GM18519 (cell line): ENCODE data around the gene PDE4B.
"Not testable (repeated sequence)": the region's sequence is repeated elsewhere in the genome, so short reads cannot be mapped to it uniquely, and the experiment has no call there.

Experiments
- ATAC-seq: cut with Tn5 transposase; IDR thresholded peaks from one replicate; pipeline ENCODE4 v1.9.1; 2021; ENCODE audit warnings: mild to moderate bottlenecking, moderate library complexity; ENCODE audit not compliant: unreplicated experiment, low FRiP score

The PDE4B gene

DNA sequence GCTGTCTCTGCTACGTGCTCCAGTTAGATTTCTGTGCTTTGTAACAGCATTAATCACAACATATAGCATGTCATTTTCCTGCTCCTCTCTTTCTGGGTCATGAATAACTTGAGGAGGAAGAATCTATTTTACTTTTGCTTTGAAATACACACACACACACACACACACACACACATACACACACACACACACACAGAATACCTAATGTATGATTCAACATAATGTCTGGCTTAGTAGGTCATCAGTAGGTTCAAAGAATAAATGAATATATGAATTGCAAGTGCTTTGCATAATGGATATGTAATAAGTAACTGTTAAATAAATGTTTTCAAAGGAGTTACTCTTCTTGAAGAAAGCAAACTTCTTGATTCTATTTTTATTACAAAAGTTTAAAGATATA, 249.0 kb downstream of the PDE4B start:
- no peak for ATAC-seq

DNA sequence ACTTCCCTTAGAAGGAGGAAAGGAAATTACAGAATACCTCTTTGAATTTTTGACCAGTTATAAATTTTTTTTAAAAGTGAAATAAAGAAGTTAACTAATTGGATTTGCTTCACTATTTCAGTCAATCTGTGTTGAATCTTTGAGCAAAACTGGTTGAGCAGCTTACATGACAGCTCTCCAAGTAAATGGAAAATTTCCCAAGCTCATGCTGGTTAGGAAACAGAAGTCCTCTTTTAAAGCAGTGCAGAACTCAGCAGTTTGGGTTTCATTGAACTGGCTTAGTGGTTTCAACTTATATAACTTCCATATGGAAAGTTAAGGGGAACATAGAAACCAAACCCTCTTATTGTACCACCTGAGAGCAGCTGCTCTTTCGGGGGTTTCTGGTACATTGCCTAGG, 250.5 kb downstream of the PDE4B start:
- ATAC-seq, result no peak

DNA sequence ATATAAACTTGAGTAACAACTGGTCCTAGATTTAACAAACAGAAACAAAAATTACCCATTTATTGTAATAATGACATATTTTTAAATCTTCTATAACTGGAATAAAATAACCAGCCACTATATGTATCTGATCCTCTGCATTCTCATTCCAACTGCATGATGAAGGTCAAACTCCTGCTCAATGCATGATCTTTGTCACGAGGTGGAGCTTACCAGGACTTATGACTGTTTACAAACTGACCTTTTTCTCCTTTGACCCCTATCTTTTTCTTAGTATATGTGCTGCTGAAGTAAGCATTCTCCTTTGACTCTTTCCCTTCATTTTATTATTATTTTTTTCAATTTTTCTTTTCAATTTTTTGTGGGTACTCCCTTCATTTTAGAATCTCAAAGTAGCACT, 252.2 kb downstream of the PDE4B start:
- no peak for ATAC-seq

DNA sequence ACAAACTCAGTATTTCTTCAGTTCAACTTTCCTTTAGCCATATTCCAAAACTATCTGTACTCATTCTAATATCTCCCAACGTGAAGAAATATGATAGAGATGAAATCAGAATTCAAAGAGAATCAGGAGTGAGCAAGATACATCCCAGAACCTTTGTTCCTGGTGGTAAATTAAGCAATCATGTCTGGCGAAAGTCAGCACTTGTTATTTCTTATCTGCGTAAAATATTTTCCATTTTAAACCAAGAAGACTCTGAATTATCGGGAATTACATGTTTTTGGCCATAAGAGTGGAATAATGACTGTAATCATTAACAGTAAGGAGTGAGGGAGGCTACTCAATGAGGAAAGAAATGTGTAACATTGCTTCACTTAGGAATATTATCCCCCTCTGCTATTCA, 253.7 kb downstream of the PDE4B start:
- ATAC-seq, result no peak

DNA sequence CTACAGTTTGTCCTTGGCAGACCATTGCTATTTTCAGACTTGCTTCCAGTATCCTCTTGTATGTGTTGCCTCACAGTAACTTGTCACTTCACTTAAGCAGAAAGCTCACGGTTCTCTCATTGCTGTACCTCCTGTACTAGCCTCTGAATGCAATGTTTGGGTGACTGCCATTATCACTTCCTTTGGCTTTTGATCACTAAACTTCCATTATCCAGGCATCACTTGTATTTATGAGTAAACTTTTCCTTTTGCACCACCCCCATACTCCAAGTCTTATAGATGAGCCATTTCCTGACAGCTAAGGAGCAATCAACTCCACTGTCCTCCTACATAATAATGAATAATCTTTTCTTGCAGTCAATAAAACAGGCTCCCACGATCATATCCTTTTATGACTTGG, 255.3 kb downstream of the PDE4B start:
- no peak for ATAC-seq

DNA sequence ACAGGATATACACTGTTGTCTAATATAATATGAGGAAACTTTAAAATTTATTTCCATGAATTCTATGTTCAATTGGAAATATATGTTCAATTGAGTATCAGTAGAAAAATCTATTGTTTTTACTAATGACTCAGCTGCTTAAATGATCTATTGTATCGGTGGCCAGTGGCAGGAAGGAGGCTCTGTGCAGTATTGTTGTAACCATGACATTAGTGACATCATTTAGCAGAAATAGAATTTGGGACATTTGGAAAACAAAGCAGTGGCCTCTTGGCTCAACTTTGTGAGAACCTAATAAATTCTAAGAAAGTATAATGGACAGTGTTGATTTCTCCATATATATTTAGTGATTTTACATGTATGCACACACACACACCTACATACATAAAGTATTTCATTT, 257.4 kb downstream of the PDE4B start:
- no peak for ATAC-seq

DNA sequence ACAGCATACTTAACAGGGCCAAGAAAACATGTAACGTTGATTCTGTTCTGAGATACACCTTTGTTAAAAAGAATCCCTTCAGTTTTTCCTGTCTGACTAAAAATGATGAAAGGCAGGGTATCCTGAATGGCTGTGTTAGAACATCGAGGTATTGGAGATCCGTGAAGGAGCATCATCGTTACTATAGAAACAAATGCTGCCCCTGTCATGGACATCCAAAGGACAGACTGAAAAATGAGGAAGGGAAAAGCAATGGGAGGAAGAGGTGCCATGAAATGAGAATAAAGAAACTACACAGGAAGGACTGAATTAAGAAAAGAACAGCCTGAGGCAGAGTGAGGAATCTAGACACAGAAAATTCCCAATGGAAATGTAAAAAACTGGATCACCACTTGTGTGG, 257.9 kb downstream of the PDE4B start:
- no peak for ATAC-seq

DNA sequence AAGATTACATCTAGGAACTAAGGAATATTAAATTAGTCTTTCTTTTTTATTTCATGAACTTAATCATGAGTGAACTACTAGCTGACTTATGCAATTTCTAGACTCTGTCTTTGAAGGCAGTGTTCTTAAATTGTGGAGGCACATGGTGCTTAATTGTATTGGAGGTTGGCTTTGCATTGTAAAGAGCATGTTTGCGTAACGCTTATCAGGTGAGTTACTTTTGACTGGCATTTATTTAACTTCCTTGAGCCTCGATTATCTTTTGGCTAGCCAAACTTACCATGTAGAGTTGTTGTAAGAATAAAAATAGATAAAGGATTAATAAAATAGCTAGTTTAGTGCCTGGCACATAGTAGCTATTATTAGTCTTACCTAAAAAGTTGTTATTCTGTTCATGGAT, 262.4 kb downstream of the PDE4B start:
- no peak for ATAC-seq

DNA sequence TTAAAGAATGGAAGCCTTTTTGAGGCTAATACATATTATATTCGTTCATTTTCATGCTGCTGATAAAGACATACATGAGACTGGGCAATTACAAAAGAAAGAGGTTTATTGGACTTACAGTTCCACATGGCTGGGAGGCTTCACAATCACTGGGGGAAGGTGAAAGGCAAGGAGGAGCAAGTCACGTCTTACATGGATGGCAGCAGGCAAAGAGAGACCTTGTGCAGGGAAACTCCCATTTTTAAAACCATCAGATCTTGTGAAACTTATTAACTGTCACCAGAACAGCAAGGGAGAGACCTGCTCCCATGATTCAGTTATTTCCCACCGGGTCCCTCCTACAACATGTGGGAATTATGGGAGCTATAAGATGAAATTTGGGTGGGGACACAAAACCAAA, 264.8 kb downstream of the PDE4B start:
- ATAC-seq, result not testable (repeated sequence)

DNA sequence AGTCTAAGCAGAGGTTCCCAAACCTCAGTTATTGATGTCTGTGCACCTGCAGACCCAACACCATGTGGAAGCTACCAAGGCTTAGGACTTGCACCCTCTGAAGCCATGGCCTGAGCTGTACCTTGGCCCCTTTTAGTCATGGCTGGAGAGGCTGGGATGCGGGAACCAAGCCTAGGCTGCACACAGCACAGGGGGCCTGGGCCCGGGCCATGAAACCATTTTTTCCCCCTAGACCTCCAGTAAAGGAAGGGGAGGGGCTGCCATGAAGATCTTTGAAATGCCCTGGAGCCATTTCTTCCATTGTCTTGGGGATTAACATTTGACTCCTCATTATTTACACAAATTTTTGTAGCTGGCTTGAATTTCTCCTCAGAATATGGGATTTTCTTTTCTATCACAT, 265.9 kb downstream of the PDE4B start:
- no peak for ATAC-seq

DNA sequence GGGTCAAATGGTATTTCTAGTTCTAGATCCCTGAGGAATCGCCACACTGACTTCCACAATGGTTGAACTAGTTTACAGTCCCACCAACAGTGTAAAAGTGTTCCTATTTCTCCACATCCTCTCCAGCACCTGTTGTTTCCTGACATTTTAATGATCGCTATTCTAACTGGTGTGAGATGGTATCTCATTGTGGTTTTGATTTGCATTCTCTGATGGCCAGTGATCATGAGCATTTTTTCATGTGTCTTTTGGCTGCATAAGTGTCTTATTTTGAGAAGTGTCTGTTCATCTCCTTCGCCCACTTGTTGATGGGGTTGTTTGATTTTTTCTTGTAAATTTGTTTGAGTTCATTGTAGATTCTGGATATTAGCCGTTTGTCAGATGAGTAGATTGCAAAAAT, 274.5 kb downstream of the PDE4B start:
- ATAC-seq, result not testable (repeated sequence)

DNA sequence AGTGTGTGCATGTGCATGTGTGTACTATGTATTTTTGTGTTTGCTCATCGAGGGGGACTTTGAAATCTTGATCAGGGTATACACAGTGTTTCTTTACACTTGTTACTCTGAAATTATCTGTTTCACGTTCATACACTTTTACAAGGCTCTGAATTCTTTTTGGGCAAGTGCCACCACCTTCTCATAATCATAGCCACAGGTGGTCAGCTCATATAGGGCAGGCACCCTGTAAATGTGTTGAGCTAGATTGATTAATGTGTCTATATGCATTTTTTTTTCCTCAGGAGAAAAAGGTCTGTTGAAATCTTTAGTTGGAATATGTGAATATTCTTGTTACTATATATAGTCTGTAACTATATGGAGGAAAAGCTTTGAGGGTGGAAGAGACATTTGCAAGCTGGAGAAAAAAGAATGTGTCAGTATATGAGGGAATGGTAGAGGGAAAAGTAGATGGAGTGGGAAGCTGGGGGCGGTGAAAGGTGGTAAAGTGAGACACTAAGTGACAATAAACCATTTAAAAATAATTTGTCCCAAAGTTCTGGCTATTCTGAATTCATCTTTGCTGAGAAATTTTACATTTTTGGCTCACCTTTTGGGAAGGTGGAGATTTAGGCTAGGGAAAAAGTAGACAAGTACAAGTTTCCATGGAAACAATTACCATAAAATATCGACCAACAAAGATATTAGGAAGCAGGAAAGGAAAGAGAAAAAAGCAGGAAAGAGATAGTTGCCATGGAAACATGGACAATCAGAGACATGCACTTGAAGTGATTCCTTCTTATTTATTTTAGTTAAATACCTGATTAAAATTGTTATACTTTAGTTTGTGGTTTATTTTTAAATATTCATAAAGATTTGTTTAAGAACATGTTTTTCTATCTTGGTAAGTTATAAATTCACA, 277.5 kb downstream of the PDE4B start:
- no peak for ATAC-seq

DNA sequence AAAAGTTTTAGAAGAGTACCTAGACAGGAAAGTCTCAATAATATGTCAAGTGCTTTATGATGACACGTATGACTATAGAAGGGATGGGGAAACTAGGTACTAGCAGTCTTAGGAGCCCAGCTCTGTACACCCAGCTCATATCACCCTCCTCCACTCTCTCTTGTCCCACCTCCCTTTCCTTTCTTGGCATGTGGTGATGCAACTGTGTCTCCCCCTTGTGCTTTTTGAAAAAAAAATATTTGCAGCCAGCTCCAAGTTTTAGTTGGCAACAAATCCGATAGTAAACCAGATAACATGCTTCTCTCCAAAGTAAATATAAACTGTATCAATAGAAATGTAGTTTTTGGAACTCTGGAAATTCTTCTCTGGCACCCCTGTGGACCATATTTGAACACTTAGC, 280.7 kb downstream of the PDE4B start:
- ATAC-seq, result no peak

DNA sequence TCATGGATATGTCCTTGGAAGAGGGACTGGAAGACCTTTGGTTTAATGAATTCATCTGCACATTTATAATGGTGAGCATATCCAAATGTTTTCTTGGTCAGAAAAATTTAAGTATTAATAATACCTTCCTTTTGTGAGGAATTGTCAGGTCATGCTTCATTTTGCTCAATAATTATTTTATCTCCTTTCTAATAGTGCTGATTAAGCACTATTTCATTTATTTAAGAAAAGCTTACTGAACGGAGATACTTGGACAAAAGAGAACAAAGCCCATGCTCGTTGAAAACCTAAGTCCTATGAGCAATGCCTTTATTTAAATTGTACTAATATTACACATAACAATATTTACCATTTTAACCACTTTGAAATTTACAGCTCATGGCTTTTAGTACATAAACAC, 281.5 kb downstream of the PDE4B start:
- no peak for ATAC-seq

DNA sequence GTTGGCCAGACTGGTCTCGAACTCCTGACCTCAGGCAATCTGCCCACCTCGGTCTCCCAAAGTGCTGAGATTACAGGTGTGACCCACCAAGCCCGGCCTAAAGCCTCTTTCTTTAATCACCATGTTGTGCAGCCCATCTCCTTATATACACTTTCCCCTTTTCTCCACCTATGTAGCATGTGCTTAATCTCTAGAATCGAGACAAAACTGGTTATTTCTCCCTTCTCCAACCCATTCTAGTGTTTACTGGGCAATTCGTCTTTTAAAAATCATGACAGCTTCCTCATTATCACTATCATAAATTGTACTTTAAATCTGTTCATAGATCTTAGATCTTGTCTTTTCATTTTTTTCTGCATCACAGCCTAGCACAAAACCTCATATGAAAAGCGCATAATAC, 285.7 kb downstream of the PDE4B start:
- no peak for ATAC-seq

DNA sequence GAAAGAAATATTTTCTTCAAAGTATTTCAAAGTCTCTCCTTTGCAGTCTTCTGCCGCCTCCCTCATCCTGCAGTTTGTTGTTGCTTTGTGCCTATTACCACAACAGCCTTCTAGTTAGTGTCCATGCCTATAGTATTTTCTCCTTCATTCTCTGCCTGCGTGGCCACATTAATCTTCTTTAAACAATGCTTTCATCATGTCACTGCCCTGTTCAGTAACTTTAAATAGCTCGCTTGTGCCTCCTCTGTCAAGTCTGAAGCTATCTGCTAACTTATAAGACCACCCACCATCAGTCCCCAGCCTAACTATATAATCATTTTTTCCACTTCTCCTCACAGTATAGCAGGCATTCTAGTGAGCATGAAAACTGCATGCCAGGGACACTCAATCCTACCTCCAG, 290.3 kb downstream of the PDE4B start:
- no peak for ATAC-seq

DNA sequence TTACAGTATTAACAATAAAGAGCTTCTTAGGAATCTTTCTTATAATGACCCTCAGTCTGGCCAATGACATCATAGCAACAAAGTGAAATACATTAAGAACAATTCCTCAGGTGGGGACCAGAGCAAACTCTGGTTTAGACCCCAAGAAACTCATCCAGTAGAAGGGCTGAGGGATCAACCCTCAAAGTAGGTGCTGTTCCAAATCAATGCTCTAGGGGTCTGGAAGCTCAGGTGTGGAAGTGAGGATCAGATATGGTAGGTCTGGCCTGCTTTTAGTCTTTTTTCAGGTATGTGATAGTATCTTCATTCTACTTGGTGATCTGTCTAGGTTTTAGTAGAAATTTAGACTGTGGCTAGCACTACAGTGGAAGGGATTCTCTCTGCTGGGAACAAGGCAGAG, 291.7 kb downstream of the PDE4B start:
- no peak for ATAC-seq

DNA sequence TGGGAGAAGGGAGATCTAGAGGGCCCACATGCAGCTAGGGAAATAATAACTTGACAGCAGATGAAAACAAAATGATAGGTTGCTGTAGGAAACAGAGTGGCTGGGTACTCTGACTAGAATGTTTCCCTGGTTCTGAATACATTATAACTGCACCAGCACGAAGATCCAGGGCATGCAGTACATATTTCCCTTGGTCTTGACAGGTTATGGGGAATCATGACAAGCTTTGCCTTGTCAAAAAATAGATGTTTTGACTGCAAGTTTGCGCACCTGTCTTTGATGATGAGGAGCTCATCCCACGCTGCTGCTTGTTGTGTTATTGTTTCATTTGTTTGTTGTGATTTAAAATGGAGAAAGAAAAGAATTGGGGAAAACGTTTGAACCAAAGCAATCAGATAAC, 292.9 kb downstream of the PDE4B start:
- ATAC-seq, result no peak

DNA sequence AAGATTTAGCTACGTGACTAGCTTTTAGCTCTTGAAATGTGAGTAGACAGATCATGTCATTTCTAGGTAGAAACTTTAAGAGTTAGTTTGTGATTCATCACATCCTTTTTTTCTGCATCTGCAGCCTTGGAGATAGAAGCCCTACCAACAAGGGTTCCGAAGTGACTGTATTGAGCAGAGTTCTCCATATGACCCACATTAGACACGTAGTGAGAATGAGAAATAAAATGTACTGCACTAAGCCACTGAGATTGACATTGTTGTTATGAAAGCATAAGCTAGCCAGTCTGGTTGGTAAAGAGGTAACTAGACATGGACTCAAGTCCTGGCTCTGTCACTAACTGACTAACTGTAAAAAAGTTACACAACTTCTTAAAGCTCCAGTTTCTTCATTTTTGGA, 296.1 kb downstream of the PDE4B start:
- ATAC-seq, result no peak

DNA sequence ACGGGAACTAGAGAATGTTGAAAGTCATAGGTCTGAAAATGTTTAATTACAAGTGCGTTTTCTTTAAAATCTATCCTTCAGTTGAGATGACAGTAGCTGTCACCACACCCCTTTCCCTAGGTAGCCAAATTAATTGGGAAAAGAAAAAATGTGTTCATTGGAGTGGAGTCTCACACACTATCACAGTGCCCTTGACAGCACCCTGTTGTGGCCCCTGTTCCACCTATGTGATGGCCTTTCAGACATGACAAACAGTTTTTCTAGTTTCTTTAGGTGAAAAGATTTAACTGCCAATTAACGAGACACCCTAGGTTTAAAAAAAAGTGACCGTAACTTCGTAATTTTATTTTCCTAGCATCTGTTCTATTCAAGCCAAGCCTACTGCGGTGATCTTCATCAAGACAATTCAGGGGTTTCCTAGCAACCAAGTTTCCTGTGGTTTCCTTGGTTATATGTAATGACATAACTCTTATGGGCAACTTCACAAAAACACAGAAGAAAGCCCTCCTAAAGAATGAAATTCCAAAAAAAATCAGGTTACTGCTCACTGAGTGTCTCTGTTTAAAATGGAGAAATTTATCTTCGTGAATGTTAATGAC, 298.3 kb downstream of the PDE4B start:
- no peak for ATAC-seq

DNA sequence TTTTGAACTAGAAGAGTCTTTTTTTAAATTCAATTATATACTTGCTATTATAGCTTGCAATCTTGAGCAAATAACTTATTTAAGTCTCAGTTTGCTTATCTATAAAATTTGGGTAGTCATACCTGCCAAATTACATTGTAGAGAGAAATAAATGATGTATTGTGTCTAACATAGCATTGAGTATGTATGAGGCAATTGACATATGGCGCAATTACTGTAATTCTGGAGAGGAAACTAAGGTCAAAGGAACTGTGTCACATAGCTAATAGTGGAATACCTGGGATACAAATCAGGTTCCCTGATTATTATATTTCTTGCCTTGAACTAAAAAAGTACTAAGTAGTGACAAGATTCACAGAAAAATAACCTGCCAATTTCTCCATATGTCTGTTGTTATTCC, 302.5 kb downstream of the PDE4B start:
- ATAC-seq, result no peak

DNA sequence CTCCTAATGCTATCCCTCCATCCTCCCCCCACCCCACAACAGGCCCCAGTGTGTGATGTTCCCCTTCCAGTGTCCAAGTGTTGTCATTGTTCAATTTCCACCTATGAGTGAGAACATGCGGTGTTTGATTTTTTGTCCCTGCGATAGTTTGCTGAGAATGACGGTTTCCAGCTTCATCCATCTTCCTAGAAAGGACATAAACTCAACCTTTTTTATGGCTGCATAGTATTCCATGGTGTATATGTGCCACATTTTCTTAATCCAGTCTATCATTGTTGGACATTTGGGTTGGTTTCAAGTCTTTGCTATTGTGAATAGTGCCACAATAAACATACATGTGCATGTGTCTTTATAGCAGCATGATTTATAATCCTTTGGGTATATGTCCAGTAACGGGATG, 308.3 kb downstream of the PDE4B start:
- ATAC-seq, result not testable (repeated sequence)
